Measurements from ENCODE around the gene DCBLD1.

Gene DCBLD1

DNA sequence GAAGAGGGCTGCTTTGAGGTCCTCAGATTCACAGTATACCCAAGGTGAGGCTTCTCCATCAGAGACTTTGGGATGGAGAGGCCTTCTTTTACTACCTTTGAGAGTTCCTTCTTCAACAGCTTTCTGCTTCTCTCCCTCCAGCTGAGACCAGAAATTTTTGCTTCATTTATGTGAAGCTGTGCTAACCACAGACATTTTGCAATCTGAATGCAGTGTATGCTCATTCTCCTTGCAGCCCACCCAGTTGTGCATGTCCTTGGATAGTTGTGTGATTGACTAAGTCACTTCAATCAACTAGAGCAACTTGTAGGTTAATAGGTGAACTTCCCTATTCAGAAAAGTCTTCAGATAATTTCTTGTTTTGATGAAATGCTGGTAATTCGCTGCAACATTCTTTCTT, 20.1 kb downstream of the DCBLD1 start (continued):
- TF ChIP-seq, protein P1, sequence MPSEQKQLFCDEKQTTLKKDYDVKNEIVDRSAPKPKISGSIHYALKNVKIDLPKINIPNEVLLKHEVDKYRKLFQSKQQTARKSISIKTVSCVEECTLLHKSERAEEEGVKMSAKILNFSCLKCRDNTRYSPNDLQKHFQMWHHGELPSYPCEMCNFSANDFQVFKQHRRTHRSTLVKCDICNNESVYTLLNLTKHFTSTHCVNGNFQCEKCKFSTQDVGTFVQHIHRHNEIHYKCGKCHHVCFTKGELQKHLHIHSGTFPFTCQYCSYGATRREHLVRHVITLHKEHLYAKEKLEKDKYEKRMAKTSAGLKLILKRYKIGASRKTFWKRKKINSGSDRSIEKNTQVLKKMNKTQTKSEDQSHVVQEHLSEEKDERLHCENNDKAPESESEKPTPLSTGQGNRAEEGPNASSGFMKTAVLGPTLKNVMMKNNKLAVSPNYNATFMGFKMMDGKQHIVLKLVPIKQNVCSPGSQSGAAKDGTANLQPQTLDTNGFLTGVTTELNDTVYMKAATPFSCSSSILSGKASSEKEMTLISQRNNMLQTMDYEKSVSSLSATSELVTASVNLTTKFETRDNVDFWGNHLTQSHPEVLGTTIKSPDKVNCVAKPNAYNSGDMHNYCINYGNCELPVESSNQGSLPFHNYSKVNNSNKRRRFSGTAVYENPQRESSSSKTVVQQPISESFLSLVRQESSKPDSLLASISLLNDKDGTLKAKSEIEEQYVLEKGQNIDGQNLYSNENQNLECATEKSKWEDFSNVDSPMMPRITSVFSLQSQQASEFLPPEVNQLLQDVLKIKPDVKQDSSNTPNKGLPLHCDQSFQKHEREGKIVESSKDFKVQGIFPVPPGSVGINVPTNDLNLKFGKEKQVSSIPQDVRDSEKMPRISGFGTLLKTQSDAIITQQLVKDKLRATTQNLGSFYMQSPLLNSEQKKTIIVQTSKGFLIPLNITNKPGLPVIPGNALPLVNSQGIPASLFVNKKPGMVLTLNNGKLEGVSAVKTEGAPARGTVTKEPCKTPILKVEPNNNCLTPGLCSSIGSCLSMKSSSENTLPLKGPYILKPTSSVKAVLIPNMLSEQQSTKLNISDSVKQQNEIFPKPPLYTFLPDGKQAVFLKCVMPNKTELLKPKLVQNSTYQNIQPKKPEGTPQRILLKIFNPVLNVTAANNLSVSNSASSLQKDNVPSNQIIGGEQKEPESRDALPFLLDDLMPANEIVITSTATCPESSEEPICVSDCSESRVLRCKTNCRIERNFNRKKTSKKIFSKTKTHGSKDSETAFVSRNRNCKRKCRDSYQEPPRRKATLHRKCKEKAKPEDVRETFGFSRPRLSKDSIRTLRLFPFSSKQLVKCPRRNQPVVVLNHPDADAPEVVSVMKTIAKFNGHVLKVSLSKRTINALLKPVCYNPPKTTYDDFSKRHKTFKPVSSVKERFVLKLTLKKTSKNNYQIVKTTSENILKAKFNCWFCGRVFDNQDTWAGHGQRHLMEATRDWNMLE (tag by site-specific recombination; conservative IDR thresholded peaks at IDR 0.05; ENCODE audit: low read depth): no peak
- TF ChIP-seq ZBTB8A (tag by site-specific recombination; IDR thresholded peaks at IDR 0.05) (no peak), ZNF223 (tag by site-specific recombination; IDR thresholded peaks at IDR 0.05) (no peak), YY2 (tag by site-specific recombination; IDR thresholded peaks at IDR 0.05) (no peak), YY1 (tag by site-specific recombination; IDR thresholded peaks at IDR 0.05) (no peak), ZFHX2 (tag by site-specific recombination; conservative IDR thresholded peaks at IDR 0.05) (no peak), SP3 (tag by site-specific recombination; IDR thresholded peaks at IDR 0.05) (no peak), ZIC2 (tag by site-specific recombination; IDR thresholded peaks at IDR 0.05) (no peak), ZFP69B (tag by site-specific recombination; IDR thresholded peaks at IDR 0.05) (no peak), OSR2 (tag by site-specific recombination; IDR thresholded peaks at IDR 0.05) (no peak)

DNA sequence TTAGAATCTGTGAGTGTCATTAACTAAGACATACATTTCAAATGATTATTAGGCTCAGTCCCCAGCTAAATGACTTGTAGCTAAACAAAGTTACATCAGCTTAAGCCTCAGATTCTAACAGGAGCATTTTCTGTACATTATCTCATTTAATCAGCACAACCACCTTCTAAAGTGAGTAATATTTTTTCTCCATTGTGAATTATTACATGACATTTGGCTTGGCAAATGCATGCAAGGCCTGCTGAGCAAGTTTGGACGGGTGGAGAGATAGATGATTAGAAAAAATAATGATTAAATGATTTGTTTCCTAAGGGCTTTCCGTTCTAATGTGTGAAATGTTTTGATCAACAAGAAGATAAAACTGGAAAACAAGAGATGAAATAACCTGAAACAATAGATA, 20.7 kb downstream of the DCBLD1 start:
- Histone ChIP-seq H3K9me3 (ENCODE audit: control insufficient read depth, insufficient read depth, low read depth, low read length) (no peaks in the 10 kb centered on the region), H3K4me3 (ENCODE audit: low read depth, low read length) (no peak overlapping the region), H3K36me3 (ENCODE audit: control insufficient read depth in 2 of 2, insufficient read depth in 1 of 2, low read length in 2 of 2) (peaks cover 0 to 30% of the 10 kb centered on the region in 2 experiments; a peak in 1 of 3 replicates), H3K27ac (ENCODE audit: extremely low read depth, low read depth, low read length) (no peak overlapping the region), H3K4me1 (ENCODE audit: control insufficient read depth, insufficient read depth, low read length) (no peaks in the 10 kb centered on the region)
- POLR2A ChIA-PET: no interaction called here
- TF ChIP-seq, protein P2, sequence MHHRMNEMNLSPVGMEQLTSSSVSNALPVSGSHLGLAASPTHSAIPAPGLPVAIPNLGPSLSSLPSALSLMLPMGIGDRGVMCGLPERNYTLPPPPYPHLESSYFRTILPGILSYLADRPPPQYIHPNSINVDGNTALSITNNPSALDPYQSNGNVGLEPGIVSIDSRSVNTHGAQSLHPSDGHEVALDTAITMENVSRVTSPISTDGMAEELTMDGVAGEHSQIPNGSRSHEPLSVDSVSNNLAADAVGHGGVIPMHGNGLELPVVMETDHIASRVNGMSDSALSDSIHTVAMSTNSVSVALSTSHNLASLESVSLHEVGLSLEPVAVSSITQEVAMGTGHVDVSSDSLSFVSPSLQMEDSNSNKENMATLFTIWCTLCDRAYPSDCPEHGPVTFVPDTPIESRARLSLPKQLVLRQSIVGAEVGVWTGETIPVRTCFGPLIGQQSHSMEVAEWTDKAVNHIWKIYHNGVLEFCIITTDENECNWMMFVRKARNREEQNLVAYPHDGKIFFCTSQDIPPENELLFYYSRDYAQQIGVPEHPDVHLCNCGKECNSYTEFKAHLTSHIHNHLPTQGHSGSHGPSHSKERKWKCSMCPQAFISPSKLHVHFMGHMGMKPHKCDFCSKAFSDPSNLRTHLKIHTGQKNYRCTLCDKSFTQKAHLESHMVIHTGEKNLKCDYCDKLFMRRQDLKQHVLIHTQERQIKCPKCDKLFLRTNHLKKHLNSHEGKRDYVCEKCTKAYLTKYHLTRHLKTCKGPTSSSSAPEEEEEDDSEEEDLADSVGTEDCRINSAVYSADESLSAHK (tag by site-specific recombination; IDR thresholded peaks at IDR 0.05): no peak
- TF ChIP-seq ZNF175 (tag by site-specific recombination; IDR thresholded peaks at IDR 0.05) (no peak), ZNF664 (tag by site-specific recombination; IDR thresholded peaks at IDR 0.05) (0 out of 2 replicates have a peak, but pooled peaks have one; percentile 29), ZNF350 (tag by site-specific recombination; IDR thresholded peaks at IDR 0.05) (no peak)
- CTCF ChIA-PET: interaction anchor here (0.6 kb wide), 1 partner anchor 469 kb away, joined by 3 read pairs; no protein-coding TSS in a partner anchor

DNA sequence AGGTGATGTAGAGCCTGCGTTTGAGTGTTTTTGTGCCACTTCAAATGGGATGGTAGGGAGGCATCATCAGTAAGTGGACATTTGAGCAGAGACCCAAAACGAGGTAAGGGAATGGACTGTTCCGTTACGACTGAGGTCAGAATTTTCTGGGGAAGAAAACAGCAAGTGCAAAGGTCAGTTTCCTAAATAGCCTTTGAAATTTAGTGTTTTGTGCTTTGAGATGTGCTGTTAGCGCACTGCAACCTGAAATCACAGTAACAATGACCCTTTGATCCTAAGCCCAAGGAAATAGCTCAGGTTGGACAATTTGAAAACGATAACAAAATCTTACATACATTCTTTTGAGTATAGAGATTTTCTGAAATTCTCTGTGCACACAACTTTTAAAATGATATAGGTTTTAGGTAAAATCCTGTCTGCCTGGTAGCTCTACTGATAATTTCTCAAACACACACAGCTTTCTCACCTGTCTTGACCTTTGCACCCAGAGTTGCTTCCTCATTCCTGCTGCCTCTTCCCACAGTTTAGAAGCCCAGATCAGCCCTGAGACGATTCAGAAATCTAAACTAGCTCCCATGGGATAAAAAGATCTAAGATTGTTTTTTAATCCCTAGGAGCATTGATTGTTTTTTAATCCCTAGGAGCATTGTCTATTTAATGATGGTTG, 22.1 kb downstream of the DCBLD1 start:
- TF ChIP-seq, protein P3, sequence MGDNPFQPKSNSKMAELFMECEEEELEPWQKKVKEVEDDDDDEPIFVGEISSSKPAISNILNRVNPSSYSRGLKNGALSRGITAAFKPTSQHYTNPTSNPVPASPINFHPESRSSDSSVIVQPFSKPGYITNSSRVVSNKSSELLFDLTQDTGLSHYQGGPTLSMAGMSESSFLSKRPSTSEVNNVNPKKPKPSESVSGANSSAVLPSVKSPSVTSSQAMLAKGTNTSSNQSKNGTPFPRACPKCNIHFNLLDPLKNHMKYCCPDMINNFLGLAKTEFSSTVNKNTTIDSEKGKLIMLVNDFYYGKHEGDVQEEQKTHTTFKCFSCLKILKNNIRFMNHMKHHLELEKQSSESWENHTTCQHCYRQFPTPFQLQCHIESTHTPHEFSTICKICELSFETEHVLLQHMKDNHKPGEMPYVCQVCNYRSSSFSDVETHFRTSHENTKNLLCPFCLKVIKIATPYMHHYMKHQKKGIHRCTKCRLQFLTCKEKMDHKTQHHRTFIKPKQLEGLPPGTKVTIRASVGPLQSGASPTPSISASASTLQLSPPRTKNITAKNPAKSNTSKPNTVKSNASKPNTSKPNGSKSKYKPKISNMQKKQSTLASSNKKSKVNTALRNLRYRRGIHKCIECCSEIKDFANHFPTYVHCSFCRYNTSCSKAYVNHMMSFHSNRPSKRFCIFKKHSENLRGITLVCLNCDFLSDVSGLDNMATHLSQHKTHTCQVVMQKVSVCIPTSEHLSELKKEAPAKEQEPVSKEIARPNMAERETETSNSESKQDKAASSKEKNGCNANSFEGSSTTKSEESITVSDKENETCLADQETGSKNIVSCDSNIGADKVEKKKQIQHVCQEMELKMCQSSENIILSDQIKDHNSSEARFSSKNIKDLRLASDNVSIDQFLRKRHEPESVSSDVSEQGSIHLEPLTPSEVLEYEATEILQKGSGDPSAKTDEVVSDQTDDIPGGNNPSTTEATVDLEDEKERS (tag by site-specific recombination; IDR thresholded peaks at IDR 0.05): no peak
- TF ChIP-seq, protein P4, sequence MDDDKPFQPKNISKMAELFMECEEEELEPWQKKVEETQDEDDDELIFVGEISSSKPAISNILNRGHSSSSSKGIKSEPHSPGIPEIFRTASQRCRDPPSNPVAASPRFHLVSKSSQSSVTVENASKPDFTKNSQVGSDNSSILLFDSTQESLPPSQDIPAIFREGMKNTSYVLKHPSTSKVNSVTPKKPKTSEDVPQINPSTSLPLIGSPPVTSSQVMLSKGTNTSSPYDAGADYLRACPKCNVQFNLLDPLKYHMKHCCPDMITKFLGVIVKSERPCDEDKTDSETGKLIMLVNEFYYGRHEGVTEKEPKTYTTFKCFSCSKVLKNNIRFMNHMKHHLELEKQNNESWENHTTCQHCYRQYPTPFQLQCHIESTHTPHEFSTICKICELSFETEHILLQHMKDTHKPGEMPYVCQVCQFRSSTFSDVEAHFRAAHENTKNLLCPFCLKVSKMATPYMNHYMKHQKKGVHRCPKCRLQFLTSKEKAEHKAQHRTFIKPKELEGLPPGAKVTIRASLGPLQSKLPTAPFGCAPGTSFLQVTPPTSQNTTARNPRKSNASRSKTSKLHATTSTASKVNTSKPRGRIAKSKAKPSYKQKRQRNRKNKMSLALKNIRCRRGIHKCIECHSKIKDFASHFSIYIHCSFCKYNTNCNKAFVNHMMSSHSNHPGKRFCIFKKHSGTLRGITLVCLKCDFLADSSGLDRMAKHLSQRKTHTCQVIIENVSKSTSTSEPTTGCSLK (tag by site-specific recombination; IDR thresholded peaks at IDR 0.05): no peak
- no peak for TF ChIP-seq ZNF670 (tag by site-specific recombination; IDR thresholded peaks at IDR 0.05; ENCODE audit: low read depth)
- TF ChIP-seq ZFP69B (tag by site-specific recombination; IDR thresholded peaks at IDR 0.05): no peak
- no peak for TF ChIP-seq YY2 (tag by site-specific recombination; IDR thresholded peaks at IDR 0.05)

More for the DNA sequence above, 22.1 kb downstream of the DCBLD1 start:
- Histone ChIP-seq H3K27ac (ENCODE audit: extremely low read depth, low read depth, low read length) (no peak overlapping the region), H3K9me3 (ENCODE audit: control insufficient read depth, insufficient read depth, low read depth, low read length) (no peaks in the 10 kb centered on the region), H3K4me3 (ENCODE audit: low read depth, low read length) (no peak overlapping the region), H3K36me3 (ENCODE audit: control insufficient read depth in 2 of 2, insufficient read depth in 1 of 2, low read length in 2 of 2) (peaks cover 0 to 34% of the 10 kb centered on the region in 2 experiments; a peak in 1 of 3 replicates), H3K4me1 (ENCODE audit: control insufficient read depth, insufficient read depth, low read length) (no peaks in the 10 kb centered on the region)
- POLR2A ChIA-PET: no interaction called here
- CTCF ChIA-PET: interaction anchor here (0.7 kb wide), 1 partner anchor 10 kb away, joined by 3 read pairs; no protein-coding TSS in a partner anchor
